Measurements from ENCODE around the gene DCST1. TPM values are rescaled to one million over a fixed set of nuclear protein-coding genes. Genes with fewer than 3 reads are reported as not detected.
A peak's percentile ranks its signal among the peaks of the same experiment; 100 is the strongest.

Gene DCST1
- total and polyA plus RNA-seq, 2 of the 8 experiments (the other 6 are each of a cell fraction or from before 2014, with no cell fraction given) = not detected

DNA sequence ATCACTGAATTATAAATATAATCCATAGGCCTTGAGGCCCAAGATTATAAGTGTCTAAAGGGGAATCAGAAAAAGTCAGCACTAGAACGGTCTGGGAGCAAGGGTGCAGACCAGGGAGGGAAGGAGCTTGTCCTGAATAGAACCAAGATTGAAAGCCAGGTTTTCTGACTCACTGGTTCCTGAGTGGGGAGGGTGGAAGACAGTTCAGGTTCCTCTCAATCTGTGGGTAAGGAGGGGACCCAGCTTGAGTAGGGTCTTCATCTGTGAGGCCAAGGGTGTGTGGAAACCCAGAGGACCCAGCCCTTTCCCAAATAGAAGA, 39.4 kb upstream of the DCST1 start:
- WGBS, 2 experiments (ENCODE audit: extremely low coverage in 1 of 2, insufficient coverage in 1 of 2, insufficient read length in 1 of 2, insufficient replicate concordance in 2 of 2, low coverage in 1 of 2, low lambda C conversion rate in 2 of 2, missing lambda C conversion rate in 1 of 2) = 92% methylated on average over 1 of the region's 1 CpG; no CpG with 5 or more reads in 1 of the 2 experiments
- Histone ChIP-seq H3K36me3 (ENCODE audit: control insufficient read depth in 2 of 4, insufficient read depth in 4 of 4, low read length in 3 of 4) (peaks cover 2 to 20% (median 14%) of the 10 kb centered on the region in 4 experiments; a peak in 7 of 8 replicates), H3K27ac (ENCODE audit: low read depth, low read length) (no peak overlapping the region), H4K20me1 (replicated peaks in 1 of 2; ENCODE audit: control insufficient read depth in 1 of 2, insufficient read depth in 2 of 2, low read length in 2 of 2) (peaks cover 0 to 5% of the 10 kb centered on the region in 2 experiments), H4K8ac (ENCODE audit: extremely low read depth, insufficient read depth, low read length) (no peak overlapping the region), H2AFZ (ENCODE audit: low read length) (no peak overlapping the region), H3K23me2 (ENCODE audit: low read depth, low read length) (no peaks in the 10 kb centered on the region; the same call in 1 of the 2 replicates), H4K5ac (ENCODE audit: insufficient read length, low read depth, low read length) (no peak overlapping the region), H3K9ac (replicated peaks in 1 of 4; ENCODE audit: extremely low read depth in 1 of 4, low read depth in 3 of 4, low read length in 3 of 4) (0 out of 7 replicates have a peak overlapping the region, but pooled peaks of 1 of the 4 experiments have one; percentile 12), H3K14ac (ENCODE audit: insufficient read length) (no peak overlapping the region), H2BK20ac (ENCODE audit: low read length) (no peak overlapping the region), H3K56ac (replicated peaks; ENCODE audit: insufficient read length, low read depth, low read length) (no peak overlapping the region), H2BK120ac (replicated peaks; ENCODE audit: low read depth, low read length) (no peak overlapping the region), H3K79me2 (ENCODE audit: control insufficient read depth in 1 of 2, insufficient read depth in 2 of 2, low read length in 2 of 2) (peaks cover 0 to 3% of the 10 kb centered on the region in 2 experiments; a peak in 1 of 4 replicates), H3K79me1 (ENCODE audit: low read depth, low read length) (no peaks in the 10 kb centered on the region), H4K91ac (replicated peaks; ENCODE audit: insufficient read length, low read length) (no peak overlapping the region), H3K9me3 (ENCODE audit: insufficient read depth in 2 of 2, low read depth in 1 of 2, low read length in 1 of 2) (no peaks in the 10 kb centered on the region), H3K27me3 (replicated peaks in 1 of 4; ENCODE audit: control insufficient read depth in 3 of 4, extremely low read depth in 1 of 4, insufficient read depth in 3 of 4, low read length in 3 of 4) (no peaks in the 10 kb centered on the region), H2BK12ac (ENCODE audit: low read depth, low read length) (0 out of 2 replicates have a peak overlapping the region, but pooled peaks have one; percentile 17), H3K4me1 (replicated peaks in 1 of 4; ENCODE audit: control insufficient read depth in 3 of 4, insufficient read depth in 4 of 4, low read length in 3 of 4) (peaks cover 0 to 7% (median 4%) of the 10 kb centered on the region in 4 experiments; a peak in 3 of 7 replicates), H2BK5ac (ENCODE audit: low read depth, low read length) (no peak overlapping the region), H2AK5ac (ENCODE audit: low read depth, low read length) (no peak overlapping the region), H2BK15ac (ENCODE audit: low read length) (no peak overlapping the region), H3K23ac (ENCODE audit: insufficient read length) (no peak overlapping the region), H3K4me3 (ENCODE audit: extremely low read depth in 1 of 4, insufficient read depth in 2 of 4, low read depth in 3 of 4, low read length in 4 of 4) (no peak overlapping the region), H3K18ac (ENCODE audit: extremely low read depth, low read length) (no peak overlapping the region), H3K4me2 (ENCODE audit: insufficient read depth in 1 of 2, low read depth in 2 of 2, low read length in 2 of 2) (no peak overlapping the region), H3K4ac (replicated peaks; ENCODE audit: insufficient read length, low read depth, low read length) (no peak overlapping the region)
- DNase-seq (ENCODE audit: low read depth in 1 of 2, low spot score in 2 of 2) (no peak), FAIRE-seq (no peak)
- ChIA-PET POLR2A (ENCODE audit: partially characterized antibody) (interaction anchor here (1.3 to 42.8 kb wide), 11 partner anchors 14 to 82 kb away, joined by 3 to 702 read pairs (median 9); partner anchors contain the start of genes CKS1B, EFNA4, FLAD1 and PBXIP1), CTCF (ENCODE audit: partially characterized antibody) (interaction anchor here (0.8 to 14.0 kb wide), 16 partner anchors 10 to 122 kb away, joined by 3 to 334 read pairs (median 8); partner anchors contain the start of genes ADAM15, CKS1B, EFNA4 and FLAD1)
- TF ChIP-seq POLR2A (IDR thresholded peaks at IDR 0.05; ENCODE audit: control extremely low read depth in 1 of 2, low read depth in 2 of 2, low read length in 2 of 2) (no peak), EZH2 (IDR thresholded peaks at IDR 0.05; ENCODE audit: low read depth, low read length, severe bottlenecking) (no peak), TAF1 (IDR thresholded peaks at IDR 0.05; ENCODE audit: low read depth, low read length) (no peak), KDM5A (IDR thresholded peaks at IDR 0.05; ENCODE audit: low read length) (no peak), ZNF274 (IDR thresholded peaks at IDR 0.05; ENCODE audit: borderline replicate concordance, extremely low read depth, low read length) (no peak), TBP (IDR thresholded peaks at IDR 0.05; ENCODE audit: low read depth, low read length) (no peak), CBX5 (IDR thresholded peaks at IDR 0.05; ENCODE audit: low read depth, low read length) (no peak), KDM1A (IDR thresholded peaks at IDR 0.05; ENCODE audit: borderline replicate concordance, low read length) (no peak), RNF2 (IDR thresholded peaks at IDR 0.05; ENCODE audit: borderline replicate concordance, low read depth, low read length, missing control alignments, poor library complexity, severe bottlenecking) (no peak), CEBPB (IDR thresholded peaks at IDR 0.05; ENCODE audit: low read depth, low read length) (no peak)
- TF ChIP-seq, protein P1, sequence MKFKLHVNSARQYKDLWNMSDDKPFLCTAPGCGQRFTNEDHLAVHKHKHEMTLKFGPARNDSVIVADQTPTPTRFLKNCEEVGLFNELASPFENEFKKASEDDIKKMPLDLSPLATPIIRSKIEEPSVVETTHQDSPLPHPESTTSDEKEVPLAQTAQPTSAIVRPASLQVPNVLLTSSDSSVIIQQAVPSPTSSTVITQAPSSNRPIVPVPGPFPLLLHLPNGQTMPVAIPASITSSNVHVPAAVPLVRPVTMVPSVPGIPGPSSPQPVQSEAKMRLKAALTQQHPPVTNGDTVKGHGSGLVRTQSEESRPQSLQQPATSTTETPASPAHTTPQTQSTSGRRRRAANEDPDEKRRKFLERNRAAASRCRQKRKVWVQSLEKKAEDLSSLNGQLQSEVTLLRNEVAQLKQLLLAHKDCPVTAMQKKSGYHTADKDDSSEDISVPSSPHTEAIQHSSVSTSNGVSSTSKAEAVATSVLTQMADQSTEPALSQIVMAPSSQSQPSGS (IDR thresholded peaks at IDR 0.05; ENCODE audit: low read length) = no peak
